ENCODE data around the gene CASP2. TPM values are rescaled to one million over a fixed set of nuclear protein-coding genes. Genes with fewer than 3 reads are reported as not detected.
A peak's percentile ranks its signal among the peaks of the same experiment; 100 is the strongest.

CASP2 gene
- total and polyA plus RNA-seq, 10 of the 15 experiments (the other 5 are each of a cell fraction or from before 2014, with no cell fraction given), result 12.1 to 60.4 (median 26.2) TPM

GRCh38 chr7:143290293-143290692 lies 2.1 kb downstream of the CASP2 start (continued):
- no peak for TF ChIP-seq ZNF687 (IDR thresholded peaks at IDR 0.05)

GRCh38 chr7:143292876-143293275 lies 4.7 kb downstream of the CASP2 start:
- no peak overlapping the region for H3K4me2 ChIP-seq (ENCODE audit: control insufficient read depth, insufficient read depth)
- intact Hi-C loops (cut with micrococcal nuclease; ENCODE audit: unreplicated experiment) (no loop called here), in situ Hi-C loops (cut with MboI) (no loop called here)
- RAD21 ChIA-PET (ENCODE audit: unreplicated experiment), result no interaction called here
- no peak overlapping the region for H3K27ac ChIP-seq (ENCODE audit: control insufficient read depth, insufficient read depth)
- no peak for ATAC-seq
- no peaks in the 10 kb centered on the region for H3K9me3 ChIP-seq (replicated peaks; ENCODE audit: control insufficient read depth, insufficient read depth, low read length)
- SMC1A ChIA-PET (ENCODE audit: uncharacterized antibody, unreplicated experiment), result interaction anchor here (1.4 kb wide), 1 partner anchor 123 kb away, joined by 4 read pairs; no protein-coding TSS in a partner anchor
- CTCF ChIA-PET, result interaction anchor here (1.4 to 2.0 kb wide), 3 partner anchors 10 to 87 kb away, joined by 3 to 7 read pairs (median 6); no protein-coding TSS in a partner anchor
- H3K36me3 ChIP-seq (ENCODE audit: control insufficient read depth in 2 of 2, insufficient read depth in 2 of 2, low read length in 1 of 2), result peaks cover 12 to 27% of the 10 kb centered on the region in 2 experiments
- H3K4me1 ChIP-seq (ENCODE audit: control insufficient read depth, insufficient read depth, low read length), result 0 out of 2 replicates have a peak, but pooled peaks cover 5% of the 10 kb centered on the region
- no peak for DNase-seq (ENCODE audit: low read depth, low spot score)
- H3K27me3 ChIP-seq (replicated peaks in 1 of 2; ENCODE audit: control insufficient read depth in 2 of 2, insufficient read depth in 2 of 2, low read length in 1 of 2), result no peaks in the 10 kb centered on the region
- no peak overlapping the region for H2AFZ ChIP-seq (ENCODE audit: control insufficient read depth, low read depth, low read length)
- WGBS (ENCODE audit: insufficient coverage, insufficient replicate concordance, low lambda C conversion rate, missing lambda C conversion rate), result 100% methylated on average over 5 of the region's 5 CpGs
- no TSS peak for BruUV-seq (replicated peaks)
- POLR2A ChIA-PET, result interaction anchor here (1.5 kb wide), 1 partner anchor 8 kb away, joined by 3 read pairs; no protein-coding TSS in a partner anchor
- no peak overlapping the region for H3K4me3 ChIP-seq
- H4K20me1 ChIP-seq (ENCODE audit: control insufficient read depth, insufficient read depth), result no peaks in the 10 kb centered on the region; the same call in 1 of the 2 replicates
- TF ChIP-seq SPI1 (IDR thresholded peaks at IDR 0.05; ENCODE audit: borderline replicate concordance, insufficient read depth, low read depth, low read length), result peak; percentile 27; the same call in 1 of the 2 replicates
- no peak for TF ChIP-seq RAD21 (IDR thresholded peaks at IDR 0.05; ENCODE audit: insufficient read depth, low read depth, low read length)
- FAIRE-seq, result no peak
- peaks cover 35% of the 10 kb centered on the region for H3K79me2 ChIP-seq (ENCODE audit: control insufficient read depth, insufficient read depth, low read length)
- H3K9ac ChIP-seq (ENCODE audit: control insufficient read depth, insufficient read depth, low read length), result no peak overlapping the region
